ENCODE measurements around the gene LCA5L.

GRCh38 chr21:39453571-39454179 is 8.1 kb upstream of the LCA5L start:
- TF ChIP-seq RFX5 (IDR thresholded peaks at IDR 0.05; ENCODE audit: low read depth, low read length): no peak
- no peak for TF ChIP-seq PBX2 (CRISPR knock-in tag; IDR thresholded peaks at IDR 0.05)
- TF ChIP-seq PTBP1 (IDR thresholded peaks at IDR 0.05; ENCODE audit: low read depth, low read length, poor library complexity, severe bottlenecking): no peak
- no peak for TF ChIP-seq NFAT5 (CRISPR knock-in tag; IDR thresholded peaks at IDR 0.05)
- TF ChIP-seq YY1 (IDR thresholded peaks at IDR 0.05; ENCODE audit: insufficient read depth, insufficient replicate concordance, low read depth, low read length): no peak
- TF ChIP-seq CTCF (CRISPR knock-in tag; IDR thresholded peaks at IDR 0.05): no peak
- no peak for TF ChIP-seq HNRNPL (IDR thresholded peaks at IDR 0.05; ENCODE audit: low read depth, low read length)
- no peak for TF ChIP-seq GATA4 (IDR thresholded peaks at IDR 0.05; ENCODE audit: borderline replicate concordance, low read depth)
- TF ChIP-seq ZNF232 (CRISPR knock-in tag; IDR thresholded peaks at IDR 0.05; ENCODE audit: borderline replicate concordance): no peak
- no peak for TF ChIP-seq KDM1A (CRISPR knock-in tag; IDR thresholded peaks at IDR 0.05)
- no peak for TF ChIP-seq POLR2A (IDR thresholded peaks at IDR 0.05; ENCODE audit: insufficient read depth in 1 of 2, low read depth in 2 of 2, low read length in 2 of 2)
- TF ChIP-seq TFDP1 (CRISPR knock-in tag; IDR thresholded peaks at IDR 0.05; ENCODE audit: borderline replicate concordance): no peak
- no peak for TF ChIP-seq SMAD3 (CRISPR knock-in tag; IDR thresholded peaks at IDR 0.05)
